K562 (cell line): ENCODE measurements around the gene NRTN. TPM values are rescaled to one million over a fixed set of nuclear protein-coding genes. Genes with fewer than 3 reads are reported as not detected.

Experiments used
- FOS ChIP-seq: IDR thresholded peaks from 3 replicates; pipeline ENCODE4 v1.6.1; 2011; ENCODE audit not compliant: insufficient read length; ENCODE audit errors: extremely low read depth
- GABPB2 ChIP-seq: fragments of 250-450 bp; sonication (Bioruptor Pico); conservative IDR thresholded peaks from 2 replicates; pipeline ENCODE4 v1.5.1; 2021; ENCODE audit warnings: mild to moderate bottlenecking
- HSF4 ChIP-seq: fragments of 250-450 bp; sonication (Bioruptor Pico); IDR thresholded peaks from 2 replicates; pipeline ENCODE4 v2.1.2; 2022; ENCODE audit warnings: mild to moderate bottlenecking, moderate library complexity, borderline replicate concordance
- MXI1 ChIP-seq: IDR thresholded peaks from 2 replicates; pipeline ENCODE4 v1.6.1; 2011; ENCODE audit warnings: low read depth, mild to moderate bottlenecking, improper control_type of control experiment, low read length
- NFIX ChIP-seq: fragments of 250-450 bp; sonication (Bioruptor Pico); IDR thresholded peaks from 2 replicates; pipeline ENCODE4 v1.4.0; 2020; ENCODE audit warnings: low read depth, mild to moderate bottlenecking, moderate library complexity
- TCF7L2 ChIP-seq: fragments of 150-350 bp; IDR thresholded peaks from 2 replicates; pipeline ENCODE4 v1.6.1; 2016; ENCODE audit warnings: low read depth, mild to moderate bottlenecking, low read length, moderate library complexity
- ZNF134 ChIP-seq: fragments of 250-450 bp; sonication (Bioruptor Pico); conservative IDR thresholded peaks from 2 replicates; pipeline ENCODE4 v1.4.0; 2020
- polyA plus RNA-seq, 8 experiments: library from polyadenylated mRNA; depleted of rRNA in 4 of 8; stranded (reverse) in 5 of 8; unstranded in 3 of 8; fragments of >200 nt; fragmentation: Nextera tagmentation in 2 of 8; fragmentation: Illumina TruSeq in 1 of 8; extraction: Ambion mirVana in 2 of 8; extraction: Trizol in 1 of 8; gene quantifications; 2 replicates each; pipeline versions ENCODE4 v1.2.1 to v1.2.3, GENCODE V29; 2011 to 2014; ENCODE audit warnings: inconsistent platforms in 1 of 8, missing spikeins in 1 of 8
- total RNA-seq, 7 experiments: library from RNA; depleted of rRNA in 6 of 7; stranded (reverse); fragments of >200 nt in 6 of 7; fragmentation: Illumina TruSeq in 2 of 7; extraction: Trizol in 2 of 7; gene quantifications; 2 replicates each; pipeline versions ENCODE4 v1.2.1 to v1.2.3, GENCODE V29; 2011 to 2021; ENCODE audit warnings: low replicate concordance in 1 of 7
- TF ChIP-seq, protein P1 (sequence below): IDR thresholded peaks from 2 replicates; pipeline ENCODE4 v1.6.1; 2016; ENCODE audit warnings: missing genetic modification characterization, missing compliant biosample characterization
- TF ChIP-seq, protein P2 (sequence below): IDR thresholded peaks from 2 replicates; pipeline ENCODE4 v1.6.1; 2011; ENCODE audit warnings: borderline replicate concordance, low read depth, mild to moderate bottlenecking, moderate library complexity, low read length; ENCODE audit not compliant: insufficient read depth, poor library complexity, severe bottlenecking
- TF ChIP-seq, protein P3 (sequence below): sonication (generic); formaldehyde crosslinking; IDR thresholded peaks from 2 replicates; pipeline ENCODE4 v1.8.0; 2022; ENCODE audit warnings: mild to moderate bottlenecking, missing genetic modification reagents

Gene NRTN
- total and polyA plus RNA-seq, 9 of the 15 experiments (the other 6 are each of a cell fraction or from before 2014, with no cell fraction given), result 0.62 to 8.1 (median 1.6) TPM; not detected in 2

DNA sequence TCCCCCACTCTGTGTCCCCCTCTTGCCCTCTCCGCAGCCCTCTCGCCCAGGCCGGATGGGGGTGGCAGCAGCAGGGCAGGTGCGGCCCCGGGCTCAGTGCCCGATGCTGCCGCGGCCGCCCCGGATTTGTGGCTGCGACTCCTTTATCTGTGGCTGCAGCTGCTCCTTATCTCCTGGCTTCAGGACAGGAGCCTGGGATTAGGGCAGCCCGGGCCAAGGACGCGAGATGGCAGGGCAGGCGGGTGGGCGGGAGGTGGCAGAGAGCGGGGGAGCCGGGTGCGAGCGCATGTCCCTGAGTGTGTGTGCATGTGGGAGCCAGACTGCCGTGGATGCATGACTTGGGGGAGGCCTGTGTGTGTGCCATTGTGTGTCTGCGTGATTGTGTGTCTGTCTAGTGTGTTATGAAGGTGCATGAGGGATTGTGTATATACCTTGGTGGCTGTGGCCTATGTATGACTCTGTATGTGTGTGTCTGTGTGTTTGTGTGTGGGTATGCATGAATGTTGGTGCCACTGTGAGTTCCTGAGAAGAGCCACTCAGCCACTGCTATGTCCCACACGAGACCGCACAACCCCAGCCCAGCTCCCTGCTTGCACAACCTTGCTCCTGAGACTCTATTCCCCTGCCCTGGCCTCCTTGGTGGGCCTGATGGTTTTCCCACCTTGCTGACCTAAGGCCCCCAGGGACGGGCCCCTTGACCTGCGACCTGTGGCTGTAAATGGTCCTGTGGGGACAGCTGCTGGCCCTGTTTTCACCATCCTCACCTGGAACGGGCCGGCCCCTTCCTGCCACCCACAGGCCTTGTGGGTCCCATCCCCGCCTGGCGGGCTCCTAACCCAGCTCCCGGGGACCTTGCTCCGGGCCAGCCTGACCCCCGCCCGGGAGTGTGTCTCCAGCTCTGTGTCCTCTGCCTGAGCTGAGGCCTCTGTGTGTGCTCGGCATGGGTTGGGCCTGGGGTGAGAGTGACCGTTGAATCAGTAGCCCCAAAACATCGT, 5.3 kb upstream of the NRTN start (continued):
- TF ChIP-seq, protein P1, sequence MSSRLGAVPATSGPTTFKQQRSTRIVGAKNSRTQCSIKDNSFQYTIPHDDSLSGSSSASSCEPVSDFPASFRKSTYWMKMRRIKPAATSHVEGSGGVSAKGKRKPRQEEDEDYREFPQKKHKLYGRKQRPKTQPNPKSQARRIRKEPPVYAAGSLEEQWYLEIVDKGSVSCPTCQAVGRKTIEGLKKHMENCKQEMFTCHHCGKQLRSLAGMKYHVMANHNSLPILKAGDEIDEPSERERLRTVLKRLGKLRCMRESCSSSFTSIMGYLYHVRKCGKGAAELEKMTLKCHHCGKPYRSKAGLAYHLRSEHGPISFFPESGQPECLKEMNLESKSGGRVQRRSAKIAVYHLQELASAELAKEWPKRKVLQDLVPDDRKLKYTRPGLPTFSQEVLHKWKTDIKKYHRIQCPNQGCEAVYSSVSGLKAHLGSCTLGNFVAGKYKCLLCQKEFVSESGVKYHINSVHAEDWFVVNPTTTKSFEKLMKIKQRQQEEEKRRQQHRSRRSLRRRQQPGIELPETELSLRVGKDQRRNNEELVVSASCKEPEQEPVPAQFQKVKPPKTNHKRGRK (tag), result no peak
- TF ChIP-seq ZNF134 (CRISPR knock-in tag), result peak; percentile 58; the same call in 1 of the 2 replicates
- TF ChIP-seq NFIX (CRISPR knock-in tag), result no peak
- no peak for TF ChIP-seq FOS
- TF ChIP-seq MXI1, result peak; percentile 53; the same call in 1 of the 2 replicates
- TF ChIP-seq TCF7L2, result no peak
- no peak for TF ChIP-seq GABPB2 (CRISPR knock-in tag)
- TF ChIP-seq HSF4 (CRISPR knock-in tag), result no peak
- TF ChIP-seq, protein P2, sequence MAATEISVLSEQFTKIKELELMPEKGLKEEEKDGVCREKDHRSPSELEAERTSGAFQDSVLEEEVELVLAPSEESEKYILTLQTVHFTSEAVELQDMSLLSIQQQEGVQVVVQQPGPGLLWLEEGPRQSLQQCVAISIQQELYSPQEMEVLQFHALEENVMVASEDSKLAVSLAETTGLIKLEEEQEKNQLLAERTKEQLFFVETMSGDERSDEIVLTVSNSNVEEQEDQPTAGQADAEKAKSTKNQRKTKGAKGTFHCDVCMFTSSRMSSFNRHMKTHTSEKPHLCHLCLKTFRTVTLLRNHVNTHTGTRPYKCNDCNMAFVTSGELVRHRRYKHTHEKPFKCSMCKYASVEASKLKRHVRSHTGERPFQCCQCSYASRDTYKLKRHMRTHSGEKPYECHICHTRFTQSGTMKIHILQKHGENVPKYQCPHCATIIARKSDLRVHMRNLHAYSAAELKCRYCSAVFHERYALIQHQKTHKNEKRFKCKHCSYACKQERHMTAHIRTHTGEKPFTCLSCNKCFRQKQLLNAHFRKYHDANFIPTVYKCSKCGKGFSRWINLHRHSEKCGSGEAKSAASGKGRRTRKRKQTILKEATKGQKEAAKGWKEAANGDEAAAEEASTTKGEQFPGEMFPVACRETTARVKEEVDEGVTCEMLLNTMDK, result no peak
- TF ChIP-seq, protein P3, sequence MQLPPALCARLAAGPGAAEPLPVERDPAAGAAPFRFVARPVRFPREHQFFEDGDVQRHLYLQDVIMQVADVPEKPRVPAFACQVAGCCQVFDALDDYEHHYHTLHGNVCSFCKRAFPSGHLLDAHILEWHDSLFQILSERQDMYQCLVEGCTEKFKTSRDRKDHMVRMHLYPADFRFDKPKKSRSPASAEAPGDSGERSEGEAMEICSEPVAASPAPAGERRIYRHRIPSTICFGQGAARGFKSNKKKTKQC, result peak; percentile 78
